ENCODE measurements around the gene CHMP6. TPM values are rescaled to one million over a fixed set of nuclear protein-coding genes. Genes with fewer than 3 reads are reported as not detected.

CHMP6 gene
- total and polyA plus RNA-seq, 9 of the 15 experiments (the other 6 are each of a cell fraction or from before 2014, with no cell fraction given) = 0.25 to 30.4 (median 13.4) TPM

GRCh38 chr17:81048827-81049371 is 57.3 kb downstream of the CHMP6 start (continued):
- TF ChIP-seq ZNF592 (IDR thresholded peaks at IDR 0.05) (no peak), ZNF764 (CRISPR knock-in tag; IDR thresholded peaks at IDR 0.05; ENCODE audit: low read depth) (no peak), E2F8 (IDR thresholded peaks at IDR 0.05; ENCODE audit: low read depth, partially characterized antibody) (no peak), RREB1 (CRISPR knock-in tag; IDR thresholded peaks at IDR 0.05) (no peak), BRD4 (IDR thresholded peaks at IDR 0.05) (no peak), ZNF239 (CRISPR knock-in tag; IDR thresholded peaks at IDR 0.05) (no peak), ZC3H4 (CRISPR knock-in tag; IDR thresholded peaks at IDR 0.05; ENCODE audit: borderline replicate concordance) (no peak), XRCC4 (IDR thresholded peaks at IDR 0.05; ENCODE audit: extremely low read depth, insufficient read depth, insufficient read length) (no peak), CBFA2T3 (IDR thresholded peaks at IDR 0.05) (no peak), IRF1 (CRISPR knock-in tag; IDR thresholded peaks at IDR 0.05; ENCODE audit: borderline replicate concordance) (no peak), CBFA2T2 (conservative IDR thresholded peaks at IDR 0.05) (no peak), PRPF4 (IDR thresholded peaks at IDR 0.05; ENCODE audit: insufficient read depth, low read depth, low read length, poor library complexity, severe bottlenecking) (no peak)
